HG02588 (cell line): ENCODE results near the gene BCKDHB.
"Not testable (repeated sequence)": the region's sequence is repeated elsewhere in the genome, so short reads cannot be mapped to it uniquely, and the experiment has no call there.

Source experiments
- ATAC-seq: cut with Tn5 transposase; IDR thresholded peaks from one replicate; pipeline ENCODE4 v1.9.1; 2021; ENCODE audit warnings: mild to moderate bottlenecking, moderate library complexity; ENCODE audit not compliant: unreplicated experiment

The BCKDHB gene

DNA sequence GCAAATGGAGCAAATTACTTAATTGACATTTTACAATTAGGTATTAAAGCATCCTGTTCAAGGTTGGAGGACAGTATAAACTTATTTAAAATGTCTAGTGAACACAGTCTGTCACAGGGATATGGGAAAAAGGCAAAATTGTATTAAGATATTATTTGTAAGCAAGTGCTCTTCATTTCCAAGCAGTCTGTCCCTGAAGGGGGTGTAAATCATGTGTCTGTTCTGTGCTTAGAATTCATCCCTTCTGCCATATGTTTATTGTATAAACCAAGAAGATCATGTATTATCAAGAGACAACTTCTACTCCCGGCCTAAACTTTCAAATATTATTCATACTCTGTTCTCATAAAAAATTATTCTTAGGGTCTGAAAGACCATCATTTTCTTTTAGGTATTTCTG lies 144.8 kb downstream of the BCKDHB start:
- no peak for ATAC-seq

GRCh38 chr6:80254716-80255115 lies 148.2 kb downstream of the BCKDHB start:
- no peak for ATAC-seq

DNA sequence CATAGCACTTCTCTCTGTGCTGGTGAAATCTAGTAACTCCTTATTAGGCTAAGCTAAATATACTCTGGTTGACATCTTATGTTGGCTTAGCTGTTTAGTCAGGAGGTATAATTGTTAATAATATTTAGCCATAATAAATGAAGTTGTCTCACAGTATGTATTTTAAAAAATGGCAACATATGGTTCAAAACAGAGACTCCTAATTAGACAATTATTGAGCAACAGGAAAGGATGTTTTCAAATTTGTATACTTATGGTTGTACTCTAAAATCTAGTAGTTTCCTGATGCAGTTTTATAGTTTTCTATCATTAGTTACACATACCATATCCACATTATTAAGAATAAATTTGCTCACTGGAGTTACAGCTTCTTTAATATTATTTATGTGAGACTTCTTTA lies 150.2 kb downstream of the BCKDHB start:
- ATAC-seq: no peak

DNA sequence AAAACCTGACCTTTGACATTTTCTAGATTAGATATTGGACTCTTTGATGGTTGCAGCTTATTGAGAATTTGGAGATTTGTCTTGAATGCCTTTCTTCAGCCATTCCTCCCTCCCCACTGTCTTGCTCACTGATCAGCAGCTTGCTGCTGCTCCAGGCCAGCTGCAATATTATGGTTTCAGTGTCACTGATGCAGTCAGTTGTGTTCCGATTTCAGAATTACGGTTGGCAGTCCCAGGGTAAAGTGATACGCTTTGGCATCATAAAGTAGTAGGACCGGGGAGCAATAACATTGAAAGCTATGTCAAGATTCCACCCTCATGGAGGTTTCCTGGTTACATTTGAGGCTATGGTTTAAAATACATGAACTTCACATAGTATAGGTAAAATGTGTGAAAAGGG lies 152.6 kb downstream of the BCKDHB start:
- ATAC-seq: no peak

GRCh38 chr6:80263585-80263984 lies 157.1 kb downstream of the BCKDHB start:
- no peak for ATAC-seq

GRCh38 chr6:80268865-80269730 lies 162.6 kb downstream of the BCKDHB start:
- no peak for ATAC-seq

DNA sequence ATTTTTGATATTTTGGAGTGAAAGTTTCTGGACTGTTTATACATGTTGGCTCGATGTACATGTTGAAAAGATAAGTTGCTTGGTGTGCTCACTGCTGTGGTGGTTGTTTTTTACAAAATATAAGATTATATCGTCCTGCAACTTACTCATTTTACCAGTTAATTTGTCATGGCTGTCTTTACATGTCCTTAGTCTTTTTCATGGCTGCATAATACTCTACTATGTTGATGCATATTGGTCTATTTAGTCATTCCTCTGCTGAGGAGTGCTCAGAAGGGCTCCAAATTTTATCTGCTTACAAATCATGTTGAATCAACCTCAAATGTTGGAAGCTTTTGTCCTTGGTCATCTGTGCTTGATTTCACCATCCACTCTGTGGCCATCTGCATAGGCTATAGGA lies 164.6 kb downstream of the BCKDHB start:
- no peak for ATAC-seq

- ATAC-seq: no peak
Measured at GRCh38 chr6:80272988-80273387, 166.5 kb downstream of the BCKDHB start.

DNA sequence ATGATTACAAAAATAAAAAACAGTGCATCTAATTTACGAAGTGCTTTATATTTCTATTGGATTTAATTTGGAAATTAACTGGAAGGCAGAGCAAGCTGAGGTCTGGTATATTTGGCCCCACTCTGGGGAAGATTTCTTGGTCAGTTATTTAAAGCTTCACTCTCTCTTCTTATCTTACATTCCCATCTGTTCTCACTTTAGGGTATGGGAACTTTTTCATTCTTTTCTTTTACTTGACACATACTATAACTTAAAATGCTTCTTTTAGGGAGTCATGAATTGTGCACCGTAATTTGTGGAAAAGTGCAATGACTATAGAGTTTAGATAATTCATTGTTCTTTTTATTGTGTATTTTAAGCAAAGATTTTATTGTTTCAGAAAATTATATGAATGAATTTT lies 170.4 kb downstream of the BCKDHB start:
- ATAC-seq: no peak

- ATAC-seq: no peak
Measured at GRCh38 chr6:80277501-80277900, 171.0 kb downstream of the BCKDHB start.

DNA sequence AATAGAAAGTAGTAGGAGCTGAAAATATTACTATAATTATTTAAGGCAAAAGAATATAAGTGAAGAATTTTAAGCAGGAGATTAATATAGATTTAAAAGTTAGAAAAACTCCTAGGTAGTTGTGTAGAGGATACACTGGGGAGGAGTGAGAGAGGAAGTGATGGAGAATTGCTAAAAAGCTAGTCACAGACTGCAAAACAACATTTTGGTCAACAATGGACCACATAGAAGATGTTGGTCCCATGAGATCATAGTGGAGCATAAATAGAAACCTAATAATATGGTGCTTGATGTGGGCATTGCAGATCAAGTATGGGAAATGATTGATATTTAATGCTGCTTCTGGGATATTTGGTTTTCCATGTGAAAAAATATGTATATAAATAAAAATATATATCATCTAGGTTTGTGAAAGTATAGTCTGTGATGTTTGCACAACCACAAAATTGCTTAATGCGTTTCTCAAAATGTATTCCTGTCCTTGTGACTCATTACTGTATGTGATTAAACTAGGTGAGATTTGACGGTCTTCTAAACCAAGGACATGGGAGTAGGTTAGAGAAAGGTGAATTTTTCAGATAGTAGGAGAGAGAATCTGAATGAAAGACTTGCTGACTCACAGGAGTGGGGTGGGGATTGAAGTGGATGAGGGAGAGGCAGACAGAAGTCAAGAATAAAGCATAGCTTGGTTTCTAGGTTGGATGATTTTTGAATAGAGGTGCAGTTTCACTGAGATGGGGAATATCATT lies 174.0 kb downstream of the BCKDHB start:
- ATAC-seq: no peak

- no peak for ATAC-seq
Measured at GRCh38 chr6:80282913-80283554, 176.6 kb downstream of the BCKDHB start.

- no peak for ATAC-seq
Measured at GRCh38 chr6:80287112-80287511, 180.6 kb downstream of the BCKDHB start.

- ATAC-seq: no peak
Measured at GRCh38 chr6:80287607-80288006, 181.1 kb downstream of the BCKDHB start.

- ATAC-seq: no peak
Measured at GRCh38 chr6:80289727-80290126, 183.3 kb downstream of the BCKDHB start.

DNA sequence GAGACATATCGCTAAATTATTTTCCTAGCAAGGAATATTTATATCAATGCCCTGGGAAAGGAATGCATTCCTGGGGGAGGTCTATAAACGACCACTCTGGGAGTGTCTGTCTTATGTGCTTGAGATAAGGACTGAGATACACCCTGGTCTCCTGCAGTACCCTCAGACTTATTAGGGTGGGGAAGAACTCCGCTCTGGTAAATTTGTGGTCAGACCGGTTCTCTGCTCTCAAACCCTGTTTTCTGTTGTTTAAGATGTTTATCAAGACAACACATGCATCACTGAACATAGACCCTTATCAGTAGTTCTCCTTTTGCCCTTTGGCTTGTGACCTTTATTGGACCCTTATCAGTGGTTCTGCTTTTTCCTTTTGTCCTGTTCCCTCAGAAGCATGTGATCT lies 188.1 kb downstream of the BCKDHB start:
- ATAC-seq: not testable (repeated sequence)

GRCh38 chr6:80302716-80303115 lies 196.2 kb downstream of the BCKDHB start:
- no peak for ATAC-seq

DNA sequence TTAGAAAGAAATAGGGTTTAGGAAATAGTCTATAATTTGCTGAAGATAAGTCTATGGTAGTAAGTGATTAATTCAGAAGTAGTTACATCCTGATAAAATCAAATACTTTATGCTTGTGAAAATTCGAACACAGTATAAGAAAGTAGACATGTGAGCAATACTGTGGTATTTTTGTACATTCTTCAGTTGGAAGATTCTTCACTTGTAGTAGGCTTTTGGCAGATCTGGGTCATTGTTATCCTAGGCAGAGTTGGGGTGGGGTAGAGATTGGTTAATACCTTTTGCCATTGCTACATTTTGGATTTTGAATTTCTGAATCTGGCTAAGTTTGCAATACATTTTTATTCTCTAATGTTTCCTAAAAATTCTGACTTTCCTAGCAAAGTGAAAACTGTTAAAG lies 197.5 kb downstream of the BCKDHB start:
- ATAC-seq: no peak

DNA sequence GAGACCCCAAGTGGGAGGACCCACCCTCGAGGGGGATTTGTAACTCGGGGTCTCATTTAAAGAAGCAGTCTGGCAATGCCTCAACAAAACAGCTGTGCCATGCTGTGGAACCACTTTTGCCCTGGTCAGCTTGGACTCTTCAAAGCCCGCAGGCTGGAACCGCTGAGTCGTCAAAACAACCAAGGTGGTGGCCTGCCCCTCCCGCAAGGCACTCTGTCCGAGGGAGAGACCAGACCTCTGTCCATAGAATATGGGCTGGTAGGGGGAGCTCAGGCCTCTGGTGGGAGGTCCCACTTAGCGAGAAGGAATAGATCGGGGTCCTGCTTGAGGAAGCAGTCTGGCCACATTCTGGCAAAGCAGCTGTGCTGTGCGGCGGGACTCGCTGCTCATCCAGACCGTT lies 208.1 kb downstream of the BCKDHB start:
- no peak for ATAC-seq

DNA sequence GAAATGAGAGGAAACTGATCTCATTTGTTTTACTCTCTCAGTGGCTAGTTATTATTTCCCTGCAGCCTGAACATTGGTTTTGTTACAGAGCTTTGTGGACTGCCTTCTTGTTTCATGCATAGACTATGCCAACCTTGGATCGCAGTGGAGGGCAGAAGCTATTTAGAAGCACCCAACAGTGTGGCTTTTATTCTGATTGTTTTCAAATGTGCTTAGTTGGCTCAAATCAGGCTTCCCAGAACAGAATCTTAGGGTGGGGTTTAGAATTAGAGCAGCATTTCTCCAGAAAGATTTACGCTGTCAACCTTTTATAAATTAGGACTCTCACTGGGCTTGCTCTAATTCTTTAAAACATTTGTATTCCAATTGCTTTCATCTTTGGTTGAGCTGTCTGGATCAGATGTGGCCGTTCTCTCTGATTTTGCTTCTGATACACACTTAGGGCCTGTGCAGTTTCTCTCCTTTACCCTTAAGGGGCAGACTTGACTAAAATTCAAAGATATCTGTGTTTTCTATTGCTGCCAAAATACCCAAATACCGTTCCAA lies 210.3 kb downstream of the BCKDHB start:
- ATAC-seq: no peak

- ATAC-seq: no peak
Measured at GRCh38 chr6:80319196-80319595, 212.7 kb downstream of the BCKDHB start.
